ENCODE data around the gene PRRT1.

DNA sequence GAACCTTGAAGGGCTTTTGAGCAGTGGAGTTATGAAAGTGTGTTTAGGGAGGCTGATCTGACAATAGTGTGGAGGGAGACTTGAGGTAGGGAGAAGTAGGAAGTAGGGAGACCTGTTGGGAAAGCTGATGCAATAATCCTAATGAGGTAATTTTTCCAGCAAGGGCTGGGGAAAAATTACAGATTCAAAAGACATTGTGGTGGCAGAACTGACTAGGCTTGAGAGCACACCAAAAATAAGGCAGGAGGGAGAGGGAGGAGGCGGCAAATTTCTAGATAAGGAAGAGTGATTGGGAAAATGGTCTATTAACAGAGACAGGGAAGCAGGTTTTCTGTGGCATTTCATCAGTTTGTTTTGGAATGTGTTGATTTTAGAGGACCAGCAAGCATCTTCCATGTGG, 5.5 kb downstream of the PRRT1 start:
- TF ChIP-seq TAF1 (IDR thresholded peaks at IDR 0.05; ENCODE audit: borderline replicate concordance, insufficient read depth, low read length) (no peak), POLR2AphosphoS5 (IDR thresholded peaks at IDR 0.05; ENCODE audit: low read depth, low read length) (no peak), SIN3A (IDR thresholded peaks at IDR 0.05; ENCODE audit: borderline replicate concordance, insufficient read depth, low read length) (no peak), REST (IDR thresholded peaks at IDR 0.05; ENCODE audit: insufficient read depth in 1 of 2, low read depth in 2 of 2, low read length in 2 of 2) (no peak), FOXP2 (optimal IDR thresholded peaks at IDR 0.05; ENCODE audit: borderline replicate concordance, extremely low read depth, extremely low read length, insufficient read depth) (no peak)
